GM10266 (cell line): Measurements from ENCODE around the gene F11.

Experiments
- DNase-seq: peaks from one replicate; pipeline ENCODE4 v3.0.0; 2012; ENCODE audit errors: extremely low spot score
- TF ChIP-seq, protein P1 (sequence below): IDR thresholded peaks from 2 replicates; pipeline ENCODE4 v1.5.1; 2012; ENCODE audit warnings: mild to moderate bottlenecking, low read depth; ENCODE audit not compliant: control insufficient read depth, insufficient read depth; ENCODE audit errors: missing control alignments

The F11 gene

DNA sequence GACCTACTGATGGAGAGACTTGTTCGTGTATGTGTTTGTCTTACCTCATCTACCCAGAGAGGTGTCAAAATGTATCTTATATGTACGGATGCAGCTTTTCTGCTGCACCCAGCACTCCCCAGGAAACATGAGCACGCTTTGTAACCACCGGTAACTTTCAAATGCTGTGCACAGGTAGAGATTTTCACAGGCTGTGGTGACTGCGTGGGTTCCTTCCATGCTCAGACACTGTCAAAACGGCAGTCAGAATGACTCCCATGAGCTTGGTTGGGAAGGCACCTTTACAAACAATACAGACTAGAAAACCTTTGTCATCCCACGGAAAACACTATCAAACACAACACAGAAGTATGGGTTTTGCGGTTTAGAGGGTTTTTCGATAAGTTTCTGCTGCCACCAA is 28.2 kb downstream of the F11 start:
- TF ChIP-seq, protein P1, sequence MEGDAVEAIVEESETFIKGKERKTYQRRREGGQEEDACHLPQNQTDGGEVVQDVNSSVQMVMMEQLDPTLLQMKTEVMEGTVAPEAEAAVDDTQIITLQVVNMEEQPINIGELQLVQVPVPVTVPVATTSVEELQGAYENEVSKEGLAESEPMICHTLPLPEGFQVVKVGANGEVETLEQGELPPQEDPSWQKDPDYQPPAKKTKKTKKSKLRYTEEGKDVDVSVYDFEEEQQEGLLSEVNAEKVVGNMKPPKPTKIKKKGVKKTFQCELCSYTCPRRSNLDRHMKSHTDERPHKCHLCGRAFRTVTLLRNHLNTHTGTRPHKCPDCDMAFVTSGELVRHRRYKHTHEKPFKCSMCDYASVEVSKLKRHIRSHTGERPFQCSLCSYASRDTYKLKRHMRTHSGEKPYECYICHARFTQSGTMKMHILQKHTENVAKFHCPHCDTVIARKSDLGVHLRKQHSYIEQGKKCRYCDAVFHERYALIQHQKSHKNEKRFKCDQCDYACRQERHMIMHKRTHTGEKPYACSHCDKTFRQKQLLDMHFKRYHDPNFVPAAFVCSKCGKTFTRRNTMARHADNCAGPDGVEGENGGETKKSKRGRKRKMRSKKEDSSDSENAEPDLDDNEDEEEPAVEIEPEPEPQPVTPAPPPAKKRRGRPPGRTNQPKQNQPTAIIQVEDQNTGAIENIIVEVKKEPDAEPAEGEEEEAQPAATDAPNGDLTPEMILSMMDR: no peak
- no peak for DNase-seq

DNA sequence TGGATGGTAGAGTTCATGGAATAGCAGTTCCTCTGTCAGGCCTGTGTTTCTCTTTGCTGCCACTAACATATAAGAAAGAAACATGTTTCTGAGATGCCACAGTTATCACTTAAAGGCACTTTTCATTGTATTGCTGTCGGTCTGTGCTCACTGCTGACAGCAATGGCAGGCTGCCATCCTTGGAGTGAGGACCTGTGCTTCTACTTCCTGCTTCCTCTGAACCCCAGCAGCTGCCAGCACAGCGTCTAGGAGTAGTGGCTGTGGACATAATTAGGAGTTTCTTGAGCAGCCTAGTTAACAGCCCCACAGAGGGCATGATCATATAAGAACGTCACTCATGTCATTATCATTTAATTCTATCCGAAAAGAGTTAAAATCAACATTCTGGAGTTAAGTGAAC is 30.5 kb downstream of the F11 start:
- DNase-seq: no peak
- TF ChIP-seq, protein P1: no peak

DNA sequence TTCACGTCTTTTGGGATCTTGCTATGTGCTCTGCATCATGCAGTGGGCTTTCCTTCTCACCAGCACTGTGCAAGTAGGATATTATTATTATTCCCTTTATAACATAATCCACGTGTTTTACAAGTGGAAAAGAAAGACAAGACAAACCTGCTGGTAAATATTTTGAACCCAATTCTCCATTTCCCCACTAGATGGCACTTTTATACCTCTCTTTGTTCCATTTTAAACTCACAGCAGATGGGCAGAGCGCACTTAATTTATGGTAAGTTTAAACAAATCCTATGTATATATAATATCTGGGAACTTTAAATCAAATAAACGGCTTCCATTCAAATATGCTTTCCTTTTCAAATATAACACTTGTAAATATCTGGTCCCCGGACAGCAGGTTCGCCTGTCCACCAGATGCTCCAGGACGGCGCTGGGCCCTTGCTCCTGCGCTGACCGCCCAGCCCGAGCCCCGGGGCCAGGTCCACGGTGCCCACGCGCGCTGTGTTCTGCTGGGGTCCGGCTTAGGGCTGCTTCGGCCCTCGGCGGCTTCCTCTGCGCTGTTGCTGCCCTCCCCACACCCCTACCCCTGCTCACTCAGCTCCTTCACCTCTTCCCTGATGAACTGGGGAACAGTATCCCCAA is 31.1 kb downstream of the F11 start:
- peak; percentile 70 for DNase-seq
- TF ChIP-seq, protein P1: peak; percentile 58

DNA sequence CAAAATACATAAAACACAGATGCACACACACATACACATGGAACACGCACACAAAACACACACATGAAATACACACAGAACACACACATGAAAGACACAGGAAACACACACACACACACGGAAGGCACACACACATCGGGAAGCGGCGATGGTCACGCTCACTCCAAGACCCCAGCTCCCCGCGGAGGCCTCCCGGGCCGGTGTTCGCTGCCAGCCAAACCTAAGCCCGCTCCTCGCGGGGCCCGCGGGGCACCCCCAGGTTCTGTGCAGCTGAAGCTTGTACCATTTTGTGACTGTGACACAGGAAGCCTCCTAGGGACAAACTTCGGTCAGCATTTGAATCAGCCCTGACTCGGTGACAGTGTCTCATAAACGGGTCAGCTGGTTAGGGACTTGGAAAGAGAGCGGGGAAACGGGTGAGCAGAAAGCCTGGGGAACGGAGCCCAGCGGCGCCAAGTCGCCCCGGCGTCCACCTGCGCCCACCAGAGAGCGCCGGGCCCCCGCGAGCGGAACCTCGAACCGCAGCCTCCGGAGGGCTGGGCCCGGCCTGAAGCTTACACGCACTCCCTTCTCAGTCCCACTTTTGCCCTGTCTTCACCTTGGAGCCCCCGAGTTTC is 32.1 kb downstream of the F11 start:
- DNase-seq: peak; percentile 21
- TF ChIP-seq, protein P1: no peak

DNA sequence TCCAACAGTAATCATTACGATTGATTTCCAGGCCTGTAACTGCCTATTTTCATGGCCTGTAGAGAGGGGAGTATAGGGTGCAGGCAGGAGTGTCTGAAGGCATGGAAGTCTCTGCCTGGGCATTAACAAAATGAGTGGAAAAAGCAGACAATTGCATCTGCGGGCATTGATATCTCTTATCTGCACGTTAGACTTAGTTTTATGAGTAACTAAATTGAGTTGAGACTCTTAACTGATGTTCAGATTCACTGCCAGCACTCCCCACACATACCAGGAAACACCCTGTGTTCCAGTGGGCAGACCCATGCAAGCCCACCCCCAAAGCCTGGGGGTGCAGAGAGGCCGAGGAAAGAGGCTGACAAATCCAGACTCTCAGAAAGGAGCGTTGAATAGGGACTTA is 33.3 kb downstream of the F11 start:
- TF ChIP-seq, protein P1: no peak
- no peak for DNase-seq

DNA sequence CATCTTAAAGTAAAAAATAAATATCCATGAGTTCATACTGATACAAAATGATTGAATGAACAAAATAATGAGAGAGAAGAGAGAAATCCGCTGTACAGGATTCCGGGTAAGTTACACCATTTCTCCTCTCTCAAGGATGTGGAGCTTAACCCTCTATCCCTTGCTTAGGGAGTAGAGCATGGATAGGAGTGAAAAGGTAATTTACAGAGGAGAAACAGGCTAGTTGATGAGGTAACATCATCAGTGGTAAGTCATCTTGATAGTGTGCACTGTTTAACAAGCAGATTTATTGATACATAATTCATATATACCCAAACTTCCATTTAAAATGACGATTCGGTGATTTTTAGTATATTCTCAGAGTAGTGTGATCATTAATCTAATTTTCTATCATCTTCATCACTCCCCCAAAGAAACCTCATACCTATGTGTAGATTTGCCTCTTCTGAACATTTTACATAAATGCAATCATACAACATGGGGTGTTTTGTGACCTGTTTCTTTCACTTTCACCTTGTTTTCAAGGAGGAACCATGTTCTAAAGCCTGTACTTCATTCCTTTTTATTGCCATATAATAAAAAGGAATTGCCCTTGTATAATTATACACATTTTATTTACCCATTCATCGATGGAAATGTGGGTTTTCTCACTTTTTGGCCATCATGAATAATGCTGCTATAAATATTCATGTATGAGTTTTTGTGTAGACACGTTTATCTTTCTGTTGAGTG is 34.8 kb downstream of the F11 start:
- TF ChIP-seq, protein P1: no peak
- DNase-seq: no peak

DNA sequence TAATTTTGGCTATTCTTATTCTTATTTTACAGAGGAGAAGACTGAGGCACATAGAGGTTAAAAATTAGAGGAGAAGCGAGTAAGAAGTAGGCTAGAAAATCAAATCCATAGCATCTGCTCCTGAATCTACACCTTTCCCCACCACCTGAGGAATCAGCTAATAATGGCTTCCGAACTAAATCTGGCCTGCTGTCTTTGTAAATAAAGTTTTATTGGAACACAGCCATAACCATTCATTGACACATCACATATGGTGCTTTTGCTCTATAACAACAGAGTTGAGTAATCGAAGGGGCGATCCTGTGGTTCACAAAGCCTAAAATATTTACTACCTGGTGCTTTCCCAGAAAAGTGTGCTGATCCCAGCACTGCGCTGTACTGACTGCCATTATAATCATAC is 38.2 kb downstream of the F11 start:
- TF ChIP-seq, protein P1: no peak
- no peak for DNase-seq
